Stimulated activated CD8-positive, alpha-beta memory T cell treated with anti-CD3 and anti-CD28 coated beads, Interleukin-12 subunit alpha, Interleukin-12 subunit beta, amount 100 ng/mL, for 1 hour (primary cell): ENCODE measurements around the gene RASGEF1C.
A peak's percentile ranks its signal among the peaks of the same experiment; 100 is the strongest.

Experiments
- DNase-seq: peaks from one replicate; pipeline ENCODE4 v3.0.0-alpha.2; 2020; ENCODE audit warnings: low read depth

Gene RASGEF1C

DNA sequence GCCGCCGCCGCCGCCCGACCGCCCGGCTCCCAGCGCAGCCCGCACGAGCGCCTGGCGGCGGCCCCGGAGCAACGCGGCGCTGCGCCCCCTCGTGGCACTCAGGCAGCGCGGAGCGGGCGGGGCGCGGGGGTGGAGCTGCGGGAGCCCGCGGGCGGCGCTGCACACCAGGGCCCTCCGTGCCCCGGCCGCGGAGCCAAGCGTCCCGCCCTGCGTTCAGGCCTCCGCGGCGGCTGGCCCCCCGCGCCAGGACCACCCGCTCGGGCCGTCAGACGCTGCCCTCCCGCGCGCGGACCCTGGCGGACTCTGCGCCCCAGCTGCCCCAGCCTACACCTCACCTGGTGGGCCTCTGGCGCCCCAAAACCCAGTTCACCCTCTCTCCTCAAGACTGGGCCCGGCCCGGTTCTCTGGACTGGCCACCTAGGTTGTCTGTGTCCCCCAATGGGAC lies at the start of gene RASGEF1C:
Gene RASGEF1C, minus strand, starts transcription at position 75 of the 445 bp plus-strand sequence. CDS start 71,159 bp downstream, outside the sequence.
- peak; percentile 37 for DNase-seq

- DNase-seq: no peak
These were observed 44.2 kb upstream of the RASGEF1C start for GRCh38 chr5:180253036-180253824.

GRCh38 chr5:180251887-180252286 lies 42.9 kb upstream of the RASGEF1C start:
- no peak for DNase-seq

- DNase-seq: no peak
These were observed 42.1 kb upstream of the RASGEF1C start for GRCh38 chr5:180251141-180251540.

GRCh38 chr5:180250329-180250728 lies 41.3 kb upstream of the RASGEF1C start:
- no peak for DNase-seq

DNA sequence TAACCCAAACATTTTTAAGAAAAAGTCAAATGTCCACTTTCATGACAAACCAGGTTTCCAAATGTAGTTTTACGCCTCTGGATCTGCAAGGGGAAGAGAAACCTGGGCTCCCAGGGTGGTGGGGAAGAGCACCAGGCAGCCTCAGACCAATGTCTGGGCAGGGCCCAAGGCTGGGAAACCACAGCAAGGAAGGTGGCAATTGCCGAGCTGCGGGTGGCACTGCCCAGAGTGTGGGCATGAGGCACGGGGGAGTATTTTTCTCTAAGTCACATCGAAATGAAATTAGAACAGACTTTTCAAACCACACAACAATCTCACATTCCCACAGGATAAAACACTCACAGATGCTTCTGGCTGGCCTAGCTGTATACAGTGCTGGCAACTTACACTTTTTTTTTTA lies 32.6 kb upstream of the RASGEF1C start:
- DNase-seq: no peak

GRCh38 chr5:180238631-180239030 lies 29.6 kb upstream of the RASGEF1C start:
- DNase-seq: no peak

DNA sequence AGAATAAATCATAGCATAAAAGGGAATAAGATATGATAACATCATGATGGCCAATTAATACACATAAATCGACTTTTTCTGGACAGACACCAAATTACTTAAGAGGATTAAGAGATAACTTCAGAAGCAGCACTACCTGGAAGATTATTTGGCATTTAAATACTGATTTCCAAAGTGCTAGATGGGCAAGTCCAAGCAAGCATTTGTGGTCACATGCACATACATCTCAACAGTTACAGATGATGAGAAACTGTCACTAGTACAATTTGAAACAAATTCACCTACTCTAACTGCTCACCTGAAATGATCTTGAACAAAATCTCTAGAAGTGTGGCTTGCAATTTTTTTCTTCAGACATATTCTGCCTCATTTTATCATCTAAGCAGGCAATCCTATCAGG lies 26.8 kb upstream of the RASGEF1C start:
- DNase-seq: no peak

- DNase-seq: no peak
These were observed 26.1 kb upstream of the RASGEF1C start for GRCh38 chr5:180235077-180235476.

GRCh38 chr5:180234271-180234670 lies 25.3 kb upstream of the RASGEF1C start:
- no peak for DNase-seq

- no peak for DNase-seq
These were observed 24.7 kb upstream of the RASGEF1C start for GRCh38 chr5:180233729-180234128.

- no peak for DNase-seq
These were observed 21.0 kb upstream of the RASGEF1C start for GRCh38 chr5:180230017-180230416.

DNA sequence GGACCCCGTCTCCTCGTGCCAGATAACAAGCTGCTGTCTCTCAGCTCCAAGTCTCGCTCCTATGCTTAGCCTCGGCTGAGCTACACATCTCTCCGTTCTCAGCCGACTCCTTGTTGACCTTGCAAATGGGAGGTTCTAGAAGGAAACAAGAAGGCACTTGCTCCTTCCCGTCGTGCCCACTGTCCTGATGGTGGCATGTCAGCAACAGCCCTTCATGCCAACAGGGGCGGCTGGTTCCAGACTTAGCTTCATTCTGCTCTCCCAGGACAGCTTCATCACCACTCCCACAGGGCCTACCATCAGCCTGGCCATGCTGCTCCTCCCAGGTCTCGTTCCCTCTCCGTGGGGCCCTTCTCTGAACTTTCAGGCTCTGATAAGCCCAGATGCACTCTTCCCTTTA lies 13.0 kb upstream of the RASGEF1C start:
- DNase-seq: no peak

DNA sequence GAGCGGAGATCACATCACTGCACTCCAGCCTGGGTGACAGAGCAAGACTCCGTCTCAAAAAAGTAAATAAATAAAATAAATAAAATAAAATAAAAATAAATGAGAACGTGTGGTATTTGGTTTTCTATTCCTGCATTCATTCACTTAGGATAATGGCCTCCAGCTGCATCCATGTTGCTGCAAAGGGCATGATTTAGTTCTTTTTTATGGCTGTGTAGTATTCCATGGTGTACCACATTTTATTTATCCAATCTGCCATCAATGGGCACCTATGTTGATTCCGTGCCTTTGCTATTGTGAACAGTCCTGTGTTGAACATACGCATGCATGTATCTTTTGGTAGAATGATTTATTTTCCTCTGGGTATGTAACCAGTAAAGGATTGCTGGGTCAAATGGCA lies 8.8 kb upstream of the RASGEF1C start:
- no peak for DNase-seq

GRCh38 chr5:180216646-180217171 lies 7.7 kb upstream of the RASGEF1C start:
- DNase-seq: no peak

DNA sequence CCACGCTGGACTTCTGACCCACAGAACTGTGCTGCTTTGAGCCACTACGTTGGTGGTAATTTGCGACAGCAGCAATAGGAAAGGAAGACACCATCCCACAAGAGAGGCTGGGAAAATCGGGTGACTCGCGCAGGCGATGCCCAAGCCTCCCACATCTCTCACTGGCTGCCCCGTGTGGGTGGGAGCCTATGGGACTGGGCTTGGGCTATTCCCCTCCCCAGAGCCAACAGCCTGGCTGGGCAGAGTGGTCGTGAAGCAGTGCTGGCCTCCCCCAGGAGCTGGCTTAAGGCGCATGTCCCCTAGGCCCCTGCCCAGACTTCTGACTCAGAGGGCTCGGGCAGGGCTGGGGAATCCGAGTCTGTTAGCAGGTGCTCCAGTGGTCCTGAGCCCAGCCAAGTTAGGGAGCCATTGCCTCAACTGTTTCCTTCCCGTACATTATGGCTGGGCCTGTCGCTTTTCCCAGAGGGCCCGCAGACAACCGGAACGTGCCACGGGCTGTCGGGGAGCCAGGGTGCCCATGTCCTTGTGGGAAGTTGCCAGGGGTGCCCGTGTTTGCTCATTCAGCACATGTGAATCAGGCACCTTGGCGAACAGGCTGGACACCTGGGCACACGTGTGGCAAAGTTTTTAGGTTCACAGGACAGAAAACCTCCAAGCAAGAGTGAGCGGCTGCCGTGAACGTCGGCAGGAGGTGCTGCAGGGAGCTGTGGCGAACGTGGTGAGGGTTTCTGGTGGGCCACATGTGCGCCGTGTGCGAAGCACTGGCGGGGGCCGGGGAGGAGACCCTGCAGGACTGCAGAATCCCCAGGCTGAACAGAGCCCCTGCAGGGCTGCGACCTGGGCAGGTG lies 7.0 kb upstream of the RASGEF1C start:
- no peak for DNase-seq

DNA sequence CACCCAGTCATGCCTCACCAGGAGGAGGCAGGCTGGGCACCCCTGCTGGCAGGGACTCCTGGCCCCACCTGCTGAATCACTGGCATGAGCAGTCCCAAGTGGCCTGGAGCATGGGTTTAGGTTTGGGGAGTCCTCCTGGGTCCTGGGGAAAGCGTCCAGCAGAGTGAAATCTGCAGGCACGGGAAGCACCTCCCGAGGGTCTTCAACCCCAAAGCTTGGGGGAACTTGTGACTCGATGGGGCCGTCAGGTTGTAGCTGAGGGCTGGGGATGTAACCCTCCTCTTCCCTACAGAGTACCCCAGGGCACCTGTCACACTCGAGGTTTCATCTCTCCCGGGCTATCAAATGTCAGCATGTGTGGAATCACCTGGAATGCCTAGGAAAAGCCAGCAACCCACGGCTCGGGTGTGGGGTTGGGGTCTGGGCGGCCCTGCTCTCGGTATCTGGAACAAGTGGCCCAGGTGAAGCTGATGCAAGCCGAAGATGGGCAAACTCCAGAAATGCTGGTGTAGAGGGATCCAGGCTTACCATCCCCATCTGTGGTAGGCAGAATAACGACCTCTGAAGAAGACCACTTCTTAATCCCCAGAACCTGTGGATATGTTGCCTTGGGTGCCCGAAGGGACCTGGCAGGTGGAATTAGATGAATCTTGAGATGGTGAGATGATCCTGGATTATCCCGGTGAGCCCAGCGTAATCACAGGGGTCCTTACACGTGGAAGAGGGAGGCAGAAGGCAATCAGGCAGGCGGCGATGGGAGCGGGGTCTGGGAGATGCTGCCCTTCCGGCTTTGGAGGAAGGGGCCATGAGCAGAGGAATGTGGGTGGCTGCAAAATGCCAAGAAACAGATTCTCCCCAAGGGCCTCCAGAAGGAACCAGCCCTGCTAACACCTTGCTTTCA lies 6.1 kb upstream of the RASGEF1C start:
- DNase-seq: no peak

DNA sequence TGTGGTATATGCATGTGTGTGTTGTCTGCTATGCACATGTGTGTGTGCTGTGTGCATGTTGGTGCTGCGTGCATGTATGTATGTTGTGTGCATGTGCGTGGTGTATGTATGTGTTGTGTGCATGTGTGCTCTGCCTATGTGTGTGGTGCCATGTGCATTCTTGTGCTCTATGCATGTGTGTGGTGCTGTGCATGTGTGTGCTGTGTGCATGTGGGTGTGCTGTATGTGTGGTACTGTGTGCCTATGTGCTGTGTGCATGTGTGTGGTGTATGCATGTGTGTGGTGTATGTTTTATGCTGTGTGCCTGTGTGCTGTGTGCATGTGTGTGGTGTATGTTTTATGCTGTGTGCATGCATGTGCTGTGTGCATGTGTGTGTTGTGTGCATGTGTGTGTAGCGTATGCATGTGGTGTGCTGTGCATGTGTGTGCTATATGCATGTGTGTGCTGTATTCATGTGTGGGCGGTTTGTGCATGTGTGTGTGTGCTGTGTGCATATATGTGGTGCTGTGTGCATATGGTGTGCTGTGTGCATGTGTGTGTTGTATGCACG lies 4.7 kb upstream of the RASGEF1C start:
- no peak for DNase-seq

DNA sequence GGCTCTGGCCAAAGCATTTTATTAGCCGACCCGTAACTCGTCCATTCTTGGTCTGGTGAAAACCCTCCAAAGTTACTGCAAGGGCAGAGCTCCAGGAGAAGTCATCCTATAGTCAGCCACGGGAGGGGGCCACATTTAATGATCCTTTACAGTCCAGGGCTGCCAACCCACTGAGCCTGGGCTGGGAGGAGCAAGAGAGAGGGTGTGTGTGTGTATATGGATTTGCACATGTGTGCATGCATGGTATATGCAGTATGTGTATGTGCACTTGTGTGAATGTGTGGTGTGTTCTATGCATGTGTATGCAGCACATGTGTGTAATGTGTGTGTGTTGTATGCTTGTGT lies 4.2 kb upstream of the RASGEF1C start:
- no peak for DNase-seq

- DNase-seq: no peak
These were observed 3.6 kb upstream of the RASGEF1C start for GRCh38 chr5:180212363-180213255.

GRCh38 chr5:180211761-180212035 lies 2.7 kb upstream of the RASGEF1C start:
- no peak for DNase-seq
